Adipocyte (in vitro differentiated cells): ENCODE measurements around the gene FGD2.

Source experiments
- DNase-seq: peaks from one replicate; pipeline ENCODE4 v3.0.0-alpha.2; 2015; ENCODE audit warnings: low read depth
- H3K27me3 ChIP-seq: replicated peaks from 2 replicates; pipeline ENCODE4 v1.7.0; 2013; ENCODE audit warnings: mild to moderate bottlenecking, low read length, moderate library complexity; ENCODE audit not compliant: control insufficient read depth, insufficient read depth
- H3K36me3 ChIP-seq: 2 replicates; pipeline ENCODE4 v1.7.0; 2013; ENCODE audit warnings: low read length, mild to moderate bottlenecking, moderate library complexity; ENCODE audit not compliant: control insufficient read depth, insufficient read depth, severe bottlenecking
- H3K4me1 ChIP-seq: 2 replicates; pipeline ENCODE4 v1.7.0; 2013; ENCODE audit warnings: mild to moderate bottlenecking, low read length, moderate library complexity; ENCODE audit not compliant: control insufficient read depth, insufficient read depth
- H3K4me3 ChIP-seq: 2 replicates; pipeline ENCODE4 v1.7.0; 2013; ENCODE audit warnings: mild to moderate bottlenecking, low read length, moderate library complexity
- H3K9ac ChIP-seq: 2 replicates; pipeline ENCODE4 v1.7.0; 2013; ENCODE audit warnings: mild to moderate bottlenecking, low read length, moderate library complexity
- H3K9me3 ChIP-seq: 2 replicates; pipeline ENCODE4 v1.7.0; 2013; ENCODE audit warnings: mild to moderate bottlenecking, low read length, moderate library complexity; ENCODE audit not compliant: control insufficient read depth

Gene FGD2

GRCh38 chr6:37014667-37015066 lies 9.2 kb downstream of the FGD2 start:
- DNase-seq = no peak
- H3K9me3 ChIP-seq = peaks cover 5% of the 10 kb centered on the region
- H3K9ac ChIP-seq = no peak overlapping the region
- no peaks in the 10 kb centered on the region for H3K27me3 ChIP-seq
- H3K4me1 ChIP-seq = no peaks in the 10 kb centered on the region
- no peak overlapping the region for H3K4me3 ChIP-seq
- no peaks in the 10 kb centered on the region for H3K36me3 ChIP-seq

GRCh38 chr6:37015532-37015931 lies 10.1 kb downstream of the FGD2 start:
- Histone ChIP-seq H3K36me3 (no peaks in the 10 kb centered on the region), H3K27me3 (no peaks in the 10 kb centered on the region), H3K4me3 (no peak overlapping the region), H3K9me3 (no peaks in the 10 kb centered on the region), H3K9ac (no peak overlapping the region), H3K4me1 (no peaks in the 10 kb centered on the region)
- DNase-seq = no peak

GRCh38 chr6:37016995-37017394 lies 11.5 kb downstream of the FGD2 start:
- H3K4me1 ChIP-seq = no peaks in the 10 kb centered on the region
- H3K36me3 ChIP-seq = no peaks in the 10 kb centered on the region
- DNase-seq = no peak
- H3K27me3 ChIP-seq = no peaks in the 10 kb centered on the region
- no peak overlapping the region for H3K4me3 ChIP-seq
- H3K9me3 ChIP-seq = no peaks in the 10 kb centered on the region
- H3K9ac ChIP-seq = no peak overlapping the region

- Histone ChIP-seq H3K27me3 (no peaks in the 10 kb centered on the region), H3K9ac (peak overlapping the region; percentile 47), H3K9me3 (no peaks in the 10 kb centered on the region), H3K4me1 (no peaks in the 10 kb centered on the region), H3K36me3 (no peaks in the 10 kb centered on the region), H3K4me3 (no peak overlapping the region)
- DNase-seq = no peak
These were observed 12.2 kb downstream of the FGD2 start for GRCh38 chr6:37017606-37018197.

GRCh38 chr6:37018198-37019064 lies 13.0 kb downstream of the FGD2 start:
- H3K27me3 ChIP-seq = peaks cover 1% of the 10 kb centered on the region
- peak; percentile 95 for DNase-seq
- peak overlapping the region; percentile 47 for H3K9ac ChIP-seq
- no peaks in the 10 kb centered on the region for H3K9me3 ChIP-seq
- no peaks in the 10 kb centered on the region for H3K4me1 ChIP-seq
- H3K36me3 ChIP-seq = no peaks in the 10 kb centered on the region
- no peak overlapping the region for H3K4me3 ChIP-seq

- no peak for DNase-seq
- no peak overlapping the region for H3K9ac ChIP-seq
- H3K4me1 ChIP-seq = no peaks in the 10 kb centered on the region
- no peak overlapping the region for H3K4me3 ChIP-seq
- H3K36me3 ChIP-seq = no peaks in the 10 kb centered on the region
- H3K27me3 ChIP-seq = peaks cover 5% of the 10 kb centered on the region
- H3K9me3 ChIP-seq = no peaks in the 10 kb centered on the region
These were observed 13.6 kb downstream of the FGD2 start for GRCh38 chr6:37019065-37019450.

- Histone ChIP-seq H3K9me3 (no peaks in the 10 kb centered on the region), H3K4me3 (no peak overlapping the region), H3K36me3 (no peaks in the 10 kb centered on the region), H3K4me1 (no peaks in the 10 kb centered on the region), H3K9ac (no peak overlapping the region), H3K27me3 (peaks cover 5% of the 10 kb centered on the region)
- no peak for DNase-seq
These were observed 14.9 kb downstream of the FGD2 start for GRCh38 chr6:37020381-37020780.

GRCh38 chr6:37020812-37021211 lies 15.4 kb downstream of the FGD2 start:
- no peaks in the 10 kb centered on the region for H3K36me3 ChIP-seq
- no peaks in the 10 kb centered on the region for H3K9me3 ChIP-seq
- DNase-seq = no peak
- H3K4me3 ChIP-seq = no peak overlapping the region
- H3K27me3 ChIP-seq = peaks cover 5% of the 10 kb centered on the region
- no peaks in the 10 kb centered on the region for H3K4me1 ChIP-seq
- no peak overlapping the region for H3K9ac ChIP-seq

- Histone ChIP-seq H3K4me3 (no peak overlapping the region), H3K9me3 (no peaks in the 10 kb centered on the region)
- peak; percentile 62 for DNase-seq
These were observed 16.1 kb downstream of the FGD2 start for GRCh38 chr6:37021356-37022129.

GRCh38 chr6:37022135-37022863 lies 16.8 kb downstream of the FGD2 start:
- Histone ChIP-seq H3K4me3 (no peak overlapping the region), H3K27me3 (peaks cover 14% of the 10 kb centered on the region)
- DNase-seq = no peak

More at GRCh38 chr6:37021356-37022129, 16.1 kb downstream of the FGD2 start:
- Histone ChIP-seq H3K27me3 (peaks cover 11% of the 10 kb centered on the region), H3K9ac (no peak overlapping the region), H3K36me3 (no peaks in the 10 kb centered on the region), H3K4me1 (no peaks in the 10 kb centered on the region)

More at GRCh38 chr6:37022135-37022863, 16.8 kb downstream of the FGD2 start:
- no peak overlapping the region for H3K9ac ChIP-seq
- no peaks in the 10 kb centered on the region for H3K36me3 ChIP-seq
- H3K4me1 ChIP-seq = no peaks in the 10 kb centered on the region
- H3K9me3 ChIP-seq = no peaks in the 10 kb centered on the region
